Measurements from ENCODE around the gene RBM6.
A peak's percentile ranks its signal among the peaks of the same experiment; 100 is the strongest.

Gene RBM6

GRCh38 chr3:49926117-49926728, 13.7 kb upstream of the RBM6 start:
- H3K4me1 ChIP-seq (ENCODE audit: control insufficient read depth in 1 of 2, insufficient read depth in 1 of 2, low read depth in 1 of 2, low read length in 1 of 2): peaks cover 24 to 25% of the 10 kb centered on the region in 2 experiments
- no peak for TF ChIP-seq CTCF (IDR thresholded peaks at IDR 0.05)
- no peaks in the 10 kb centered on the region for H3K9me3 ChIP-seq
- no peak overlapping the region for H3K4me3 ChIP-seq (ENCODE audit: low read depth in 1 of 2, low read length in 1 of 2)
- H3K27me3 ChIP-seq: no peaks in the 10 kb centered on the region
- H3K36me3 ChIP-seq: no peaks in the 10 kb centered on the region
- no peak overlapping the region for H3K27ac ChIP-seq

- H3K27me3 ChIP-seq: no peaks in the 10 kb centered on the region
- H3K9me3 ChIP-seq: no peaks in the 10 kb centered on the region
- peaks cover 33 to 34% of the 10 kb centered on the region in 2 experiments for H3K4me1 ChIP-seq (ENCODE audit: control insufficient read depth in 1 of 2, insufficient read depth in 1 of 2, low read depth in 1 of 2, low read length in 1 of 2)
- TF ChIP-seq CTCF (IDR thresholded peaks at IDR 0.05): no peak
- no peaks in the 10 kb centered on the region for H3K36me3 ChIP-seq
- H3K4me3 ChIP-seq (ENCODE audit: low read depth in 1 of 2, low read length in 1 of 2): no peak overlapping the region
- no peak overlapping the region for H3K27ac ChIP-seq
These were observed 12.2 kb upstream of the RBM6 start for GRCh38 chr3:49927798-49928197.

GRCh38 chr3:49928481-49929017, 11.4 kb upstream of the RBM6 start:
- Histone ChIP-seq H3K9me3 (no peaks in the 10 kb centered on the region), H3K4me1 (ENCODE audit: control insufficient read depth in 1 of 2, insufficient read depth in 1 of 2, low read depth in 1 of 2, low read length in 1 of 2) (peaks cover 41 to 42% of the 10 kb centered on the region in 2 experiments), H3K4me3 (ENCODE audit: low read depth in 1 of 2, low read length in 1 of 2) (peak overlapping the region in 1 of 2 experiments; percentile 95), H3K27ac (peak overlapping the region; percentile 91), H3K27me3 (no peaks in the 10 kb centered on the region), H3K36me3 (no peaks in the 10 kb centered on the region)
- TF ChIP-seq CTCF (IDR thresholded peaks at IDR 0.05): no peak

- Histone ChIP-seq H3K4me1 (ENCODE audit: control insufficient read depth in 1 of 2, insufficient read depth in 1 of 2, low read depth in 1 of 2, low read length in 1 of 2) (peaks cover 51 to 52% of the 10 kb centered on the region in 2 experiments), H3K27me3 (no peaks in the 10 kb centered on the region), H3K36me3 (no peaks in the 10 kb centered on the region), H3K27ac (peak within 1 kb of the TSS; percentile 91), H3K9me3 (no peaks in the 10 kb centered on the region), H3K4me3 (ENCODE audit: low read depth in 1 of 2, low read length in 1 of 2) (peak within 1 kb of the TSS; percentile 87 to 95)
- TF ChIP-seq CTCF (IDR thresholded peaks at IDR 0.05): peak; percentile 70
These were observed 10.4 kb upstream of the RBM6 start, which contains the start of gene MON1A for GRCh38 chr3:49929291-49930167. MON1A (minus strand) TSS chr3:49929811; CDS start chr3:49913346, 16,465 bp downstream.

- no peaks in the 10 kb centered on the region for H3K36me3 ChIP-seq
- H3K4me1 ChIP-seq (ENCODE audit: control insufficient read depth in 1 of 2, insufficient read depth in 1 of 2, low read depth in 1 of 2, low read length in 1 of 2): peaks cover 58 to 59% of the 10 kb centered on the region in 2 experiments
- H3K9me3 ChIP-seq: no peaks in the 10 kb centered on the region
- no peak for TF ChIP-seq CTCF (IDR thresholded peaks at IDR 0.05)
- peak overlapping the region; percentile 91 for H3K27ac ChIP-seq
- H3K27me3 ChIP-seq: no peaks in the 10 kb centered on the region
- peak overlapping the region; percentile 87 to 95 for H3K4me3 ChIP-seq (ENCODE audit: low read depth in 1 of 2, low read length in 1 of 2)
These were observed 9.7 kb upstream of the RBM6 start for GRCh38 chr3:49930168-49930690.
